ENCODE data around the gene COPG2.

GRCh38 chr7:130614449-130614848, 54.1 kb downstream of the COPG2 start:
- no peak for TF ChIP-seq POLR2A (IDR thresholded peaks at IDR 0.05)
- TF ChIP-seq CTCF (IDR thresholded peaks at IDR 0.05) = no peak
